Testis (tissue), 2 donors: Measurements from ENCODE around the gene ZNF503.

ENCODE experiments used
- CTCF ChIP-seq, 3 experiments: fragments of 450-650 bp in 2 of 3; fragments of 200-600 bp in 1 of 3; sonication (generic) in 1 of 3; IDR thresholded peaks; one replicate each; pipeline ENCODE4 v1.5.1; 2016 to 2019; ENCODE audit warnings: antibody characterized with exemption in 3 of 3, mild to moderate bottlenecking in 2 of 3, moderate library complexity in 1 of 3
- POLR2A ChIP-seq: fragments of 450-650 bp; IDR thresholded peaks from one replicate; pipeline ENCODE4 v1.6.1; 2017; ENCODE audit warnings: antibody characterized with exemption, mild to moderate bottlenecking, moderate library complexity

DNA sequence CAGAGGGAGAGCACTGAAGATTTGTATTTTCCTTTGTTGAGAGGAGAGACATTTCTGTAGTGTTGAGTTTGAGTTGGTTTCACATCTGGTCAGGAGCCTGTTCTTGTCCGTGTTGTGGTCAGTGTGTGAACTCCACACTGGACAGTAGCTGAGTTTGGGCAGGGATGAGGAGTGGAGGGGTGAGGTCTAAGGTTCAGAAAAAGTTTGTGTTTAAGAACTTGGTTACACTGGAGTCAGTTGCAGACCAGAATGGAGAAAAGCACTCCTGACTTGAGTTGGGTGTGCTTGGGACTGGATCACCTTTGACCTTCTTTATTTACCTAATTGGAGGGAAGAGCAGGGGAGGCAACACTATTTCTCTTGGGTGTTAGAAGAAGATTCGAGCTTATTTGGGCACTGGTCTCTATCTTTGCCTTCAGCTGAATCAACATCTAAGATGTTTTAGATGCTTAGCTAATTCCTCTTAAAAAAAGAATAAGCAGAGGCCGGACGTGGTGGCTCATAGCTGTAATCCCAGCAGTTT lies 38.8 kb upstream of the ZNF503 start:
- TF ChIP-seq CTCF (IDR thresholded peaks at IDR 0.05), result no peak
- TF ChIP-seq POLR2A, result no peak
